Stimulated activated naive CD8-positive, alpha-beta T cell treated with anti-CD3 and anti-CD28 coated beads, Interleukin-15, amount 100 ng/mL, for 72 hours (primary cell): ENCODE measurements around the gene INKA1.
"Not testable (repeated sequence)": the region's sequence is repeated elsewhere in the genome, so short reads cannot be mapped to it uniquely, and the experiment has no call there.

Experiments used
- ATAC-seq: fragments of 150-1000 bp; cut with Tn5 transposase; 2 replicates; pipeline ENCODE4 v1.10.0; 2021; ENCODE audit warnings: mild to moderate bottlenecking, moderate library complexity
- DNase-seq, 2 donors: peaks; one replicate each; pipeline ENCODE4 v3.0.0; 2021 to 2022
- H3K27ac Mint-ChIP-seq, 2 donors: one replicate each; pipeline ENCODE4 v1.8.0; 2022; ENCODE audit warnings: mild to moderate bottlenecking in 2 of 2, mixed read lengths in 2 of 2, moderate library complexity in 2 of 2
- H3K27me3 Mint-ChIP-seq: one replicate; pipeline ENCODE4 v1.8.0; 2022; ENCODE audit warnings: mixed read lengths
- H3K4me1 Mint-ChIP-seq: one replicate; pipeline ENCODE4 v1.8.0; 2022; ENCODE audit warnings: mild to moderate bottlenecking, mixed read lengths
- H3K4me3 Mint-ChIP-seq, 2 donors: one replicate each; pipeline ENCODE4 v1.8.0; 2022; ENCODE audit warnings: mild to moderate bottlenecking in 2 of 2, mixed read lengths in 2 of 2, moderate library complexity in 1 of 2
- H3K9me3 Mint-ChIP-seq, 2 donors: one replicate each; pipeline ENCODE4 v1.8.0; 2022; ENCODE audit warnings: mixed read lengths in 2 of 2

The INKA1 gene

DNA sequence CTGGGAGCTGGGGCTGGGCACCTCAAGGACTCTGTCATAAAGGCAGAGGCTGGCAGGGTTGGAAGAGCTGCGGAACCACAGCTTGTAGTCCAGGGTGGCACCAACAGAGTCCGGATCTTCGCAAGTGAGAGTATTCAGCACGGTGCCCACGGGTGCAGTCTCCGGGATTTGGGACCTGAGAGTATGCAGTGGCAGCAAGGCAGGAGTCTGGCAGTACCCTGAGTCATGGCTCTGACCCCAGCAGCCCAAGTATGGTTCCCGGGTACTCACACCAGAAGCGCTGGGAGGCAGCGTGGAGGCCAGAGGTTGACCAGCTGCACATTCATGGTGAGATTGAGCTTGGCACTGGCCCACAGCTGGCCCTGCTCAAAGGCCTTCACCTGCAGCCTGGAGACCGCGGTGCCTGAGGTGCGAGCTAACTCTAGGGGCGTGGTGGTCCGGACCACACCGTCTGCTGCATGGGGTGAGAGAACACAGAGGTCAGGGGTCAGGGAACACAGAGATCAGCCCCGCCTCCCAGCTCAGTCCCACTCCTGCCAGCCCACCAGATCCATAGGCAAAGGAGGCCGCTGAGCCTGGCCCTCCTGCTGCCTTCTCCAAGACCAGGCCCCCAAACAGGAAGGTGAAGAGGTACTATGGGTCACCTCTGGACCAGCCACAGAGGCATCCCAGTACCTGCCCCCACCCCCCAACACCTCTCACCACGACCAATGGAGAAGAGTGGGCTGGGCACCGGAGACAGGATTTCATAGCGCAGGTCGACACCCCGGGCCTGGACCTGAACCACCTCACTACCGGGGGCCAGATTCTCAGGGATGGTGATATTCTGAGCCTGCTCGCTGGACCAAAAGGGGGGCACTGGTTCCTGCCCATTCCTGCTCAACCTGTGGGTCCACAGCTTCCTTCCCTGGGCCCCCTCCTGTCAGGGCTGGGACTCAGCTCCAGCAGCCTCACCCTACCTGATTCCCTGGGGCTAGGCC, 7.8 kb upstream of the INKA1 start:
- ATAC-seq: no peak
- Mint-ChIP-seq H3K27ac (no peak overlapping the region), H3K27me3 (no peaks in the 10 kb centered on the region), H3K4me1 (peaks cover 2% of the 10 kb centered on the region), H3K9me3 (no peaks in the 10 kb centered on the region), H3K4me3 (no peak overlapping the region)
- no peak for DNase-seq

DNA sequence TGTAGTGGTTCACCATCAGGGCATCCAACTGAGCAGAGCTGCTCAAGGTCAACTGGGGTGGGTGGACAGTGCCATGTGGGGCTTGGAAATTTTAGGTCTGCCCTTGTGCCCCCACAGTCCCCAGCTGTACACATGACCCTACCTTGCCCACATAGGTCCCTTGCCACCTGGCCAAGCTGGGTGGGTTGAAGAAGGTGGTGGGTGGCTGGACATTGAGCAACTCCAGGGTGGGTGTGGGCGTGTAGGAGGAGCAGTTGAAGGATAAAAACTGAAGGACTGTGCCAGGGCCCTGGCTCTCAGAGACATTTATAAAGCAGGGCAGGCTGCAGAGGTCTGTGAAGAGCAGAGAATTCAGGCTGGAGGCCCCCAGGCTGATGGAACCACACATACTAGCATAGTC, 4.0 kb upstream of the INKA1 start:
- Mint-ChIP-seq H3K4me3 (no peak overlapping the region), H3K27ac (no peak overlapping the region), H3K27me3 (peaks cover 22% of the 10 kb centered on the region), H3K4me1 (peaks cover 18% of the 10 kb centered on the region), H3K9me3 (no peaks in the 10 kb centered on the region)
- DNase-seq (no peak), ATAC-seq (no peak)

DNA sequence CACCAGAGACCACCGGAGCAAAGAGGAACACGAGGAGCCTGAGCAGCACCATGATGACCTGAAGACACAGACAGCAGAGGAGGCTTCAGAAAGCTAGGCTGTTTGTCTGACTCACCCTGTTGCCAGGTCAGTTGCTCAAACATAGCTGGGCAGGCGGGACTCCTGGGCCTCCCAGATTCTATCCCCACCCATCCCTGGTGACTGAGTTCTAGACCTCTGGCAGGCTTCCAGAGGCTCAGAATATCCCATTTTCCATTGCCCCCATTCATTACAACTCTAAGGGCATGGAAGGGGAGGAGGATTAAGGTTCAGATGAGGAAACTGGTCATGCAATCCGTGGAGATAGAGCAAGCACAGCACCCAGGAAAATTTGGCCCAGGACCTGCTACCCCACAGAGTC, 3.3 kb upstream of the INKA1 start, which contains the start of gene CDHR4:
Gene CDHR4, minus strand, starts transcription at position 113 of the 400 bp plus-strand sequence. Its CDS starts 61 bp downstream, at position 52.
- no peak for ATAC-seq
- Mint-ChIP-seq H3K27me3 (peaks cover 22% of the 10 kb centered on the region), H3K9me3 (no peaks in the 10 kb centered on the region), H3K4me1 (peaks cover 24% of the 10 kb centered on the region), H3K4me3 (no peak within 1 kb of the TSS), H3K27ac (peak within 1 kb of the TSS in 1 of 2 donors; percentile 29)
- DNase-seq: no peak

DNA sequence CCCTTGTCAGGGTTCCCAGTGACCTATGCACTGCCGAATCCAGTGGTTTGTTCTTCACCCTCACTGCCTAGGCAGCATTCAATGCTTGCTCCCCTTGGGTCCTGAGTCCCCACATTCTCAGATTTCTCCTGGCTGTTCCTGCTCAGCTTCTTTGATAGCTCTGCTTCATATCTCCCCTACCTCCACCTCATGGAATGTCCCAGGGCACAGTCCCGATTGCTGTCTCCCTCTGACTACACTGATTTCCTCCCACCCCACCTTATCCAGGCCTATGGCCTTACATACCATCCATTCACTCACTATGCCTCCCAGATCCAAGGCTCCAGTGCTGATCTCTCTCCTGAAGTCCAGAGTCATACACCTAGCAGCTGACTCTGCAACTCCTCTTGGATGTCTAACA, 1.9 kb upstream of the INKA1 start:
- H3K4me1 Mint-ChIP-seq: peaks cover 38% of the 10 kb centered on the region
- no peak overlapping the region for H3K4me3 Mint-ChIP-seq
- H3K27ac Mint-ChIP-seq: no peak overlapping the region
- no peaks in the 10 kb centered on the region for H3K9me3 Mint-ChIP-seq
- H3K27me3 Mint-ChIP-seq: peaks cover 22% of the 10 kb centered on the region
- ATAC-seq (no peak), DNase-seq (no peak)

DNA sequence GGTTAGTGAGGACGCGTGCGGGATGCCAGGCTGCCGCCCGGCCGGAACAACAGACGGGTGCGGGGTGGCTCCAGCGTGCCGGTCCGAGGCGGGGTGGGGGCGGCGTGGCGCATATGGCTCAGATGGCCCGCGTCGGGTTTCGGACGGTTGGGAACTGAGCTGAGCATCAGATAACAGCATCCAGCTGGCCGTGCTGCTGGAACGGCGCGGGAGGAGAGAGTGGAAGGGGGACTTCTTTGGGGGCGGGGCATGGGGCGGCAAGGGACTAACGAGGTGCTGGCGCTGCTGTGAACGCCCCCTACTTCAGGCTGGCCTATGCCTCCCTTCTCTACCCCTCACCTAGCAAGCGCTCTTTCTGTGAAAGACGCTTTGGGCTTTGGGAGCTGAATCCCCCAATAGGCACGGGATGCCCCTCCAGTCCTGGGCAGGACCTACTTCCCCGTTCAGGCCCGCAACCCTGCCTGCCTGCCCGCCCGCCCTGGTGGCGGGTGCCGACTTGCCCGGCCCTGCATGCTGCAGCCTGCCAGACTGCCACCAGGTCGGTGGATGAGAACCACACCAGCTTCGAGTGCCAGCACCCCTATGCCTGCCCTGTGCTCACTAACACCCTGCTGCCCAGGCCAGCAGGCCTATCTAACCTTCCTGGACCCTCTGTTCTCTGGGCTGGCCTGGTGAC, 542 bp downstream of the INKA1 start:
- H3K27me3 Mint-ChIP-seq: peaks cover 22% of the 10 kb centered on the region
- H3K4me3 Mint-ChIP-seq: peak overlapping the region; percentile 84
- DNase-seq: peak; percentile 58 to 66
- H3K9me3 Mint-ChIP-seq: no peaks in the 10 kb centered on the region
- peak; percentile 45 for ATAC-seq
- peak overlapping the region in 1 of 2 donors; percentile 75 for H3K27ac Mint-ChIP-seq
- H3K4me1 Mint-ChIP-seq: peaks cover 63% of the 10 kb centered on the region

DNA sequence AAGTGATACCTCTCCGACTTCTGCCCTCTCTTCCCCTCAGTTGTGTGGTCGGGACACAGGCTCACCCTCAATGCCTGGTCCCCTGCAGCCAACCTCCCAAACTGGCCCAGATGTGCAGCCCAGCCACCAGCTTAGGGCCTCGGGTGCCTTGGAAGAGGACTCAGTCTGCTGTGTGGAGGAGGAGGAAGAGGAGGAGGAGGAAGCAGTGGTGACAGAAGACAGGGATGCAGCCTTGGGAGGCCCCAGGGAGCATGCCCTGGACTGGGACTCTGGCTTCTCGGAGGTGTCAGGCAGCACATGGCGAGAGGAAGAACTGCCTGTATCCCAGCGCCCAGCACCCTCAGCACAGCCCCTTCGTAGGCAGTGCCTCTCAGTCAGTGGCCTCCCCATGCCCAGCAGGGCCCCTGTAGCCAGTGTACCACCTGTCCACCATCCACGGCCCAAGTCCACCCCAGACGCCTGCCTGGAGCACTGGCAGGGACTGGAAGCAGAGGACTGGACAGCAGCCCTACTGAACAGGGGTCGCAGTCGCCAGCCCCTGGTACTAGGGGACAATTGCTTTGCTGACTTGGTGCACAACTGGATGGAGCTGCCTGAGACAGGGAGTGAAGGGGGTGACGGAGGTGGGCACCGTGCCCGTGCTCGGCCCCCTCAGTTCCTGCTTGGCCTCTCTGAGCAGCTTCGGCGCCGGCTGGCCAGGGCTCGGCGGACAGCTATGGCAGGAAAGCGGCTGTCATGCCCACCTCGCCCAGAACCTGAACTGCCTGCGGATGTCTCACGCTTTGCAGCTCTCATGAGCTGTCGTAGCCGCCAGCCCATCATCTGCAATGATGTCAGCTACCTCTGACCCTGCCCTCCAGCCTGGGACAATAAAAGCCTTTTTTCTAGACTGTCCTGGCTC, 1.3 kb downstream of the INKA1 start:
- peaks cover 67% of the 10 kb centered on the region for H3K4me1 Mint-ChIP-seq
- H3K27ac Mint-ChIP-seq: peak overlapping the region in 1 of 2 donors; percentile 69
- H3K9me3 Mint-ChIP-seq: no peaks in the 10 kb centered on the region
- peak overlapping the region; percentile 84 for H3K4me3 Mint-ChIP-seq
- peaks cover 22% of the 10 kb centered on the region for H3K27me3 Mint-ChIP-seq
- peak in 1 of 2 donors; percentile 18 for DNase-seq
- no peak for ATAC-seq

DNA sequence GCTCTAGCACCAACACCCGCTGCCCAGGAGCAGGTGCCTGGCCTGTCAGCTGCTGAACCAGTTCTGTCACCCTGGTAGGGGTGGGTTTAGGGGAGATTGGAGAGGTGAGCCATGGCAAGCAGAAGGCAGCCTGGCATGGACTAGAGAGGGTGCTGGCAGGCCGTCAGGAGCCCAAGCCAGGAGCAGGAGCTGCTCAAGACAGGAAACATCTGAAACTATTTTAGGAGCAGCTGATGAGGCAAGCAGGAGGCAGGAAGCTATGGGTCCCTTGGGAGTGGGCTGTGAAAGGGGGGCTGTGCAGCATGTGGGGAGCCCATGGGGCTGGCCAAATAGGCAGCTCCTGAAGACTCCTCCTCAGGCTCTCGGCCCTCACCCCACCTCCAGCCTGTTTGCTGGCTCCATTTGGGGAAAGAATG, 2.3 kb downstream of the INKA1 start:
- H3K9me3 Mint-ChIP-seq: no peaks in the 10 kb centered on the region
- DNase-seq (no peak), ATAC-seq (no peak)
- peaks cover 22% of the 10 kb centered on the region for H3K27me3 Mint-ChIP-seq
- peak overlapping the region in 1 of 2 donors; percentile 81 for H3K27ac Mint-ChIP-seq
- H3K4me1 Mint-ChIP-seq: peaks cover 72% of the 10 kb centered on the region
- peak overlapping the region; percentile 2 to 76 for H3K4me3 Mint-ChIP-seq

DNA sequence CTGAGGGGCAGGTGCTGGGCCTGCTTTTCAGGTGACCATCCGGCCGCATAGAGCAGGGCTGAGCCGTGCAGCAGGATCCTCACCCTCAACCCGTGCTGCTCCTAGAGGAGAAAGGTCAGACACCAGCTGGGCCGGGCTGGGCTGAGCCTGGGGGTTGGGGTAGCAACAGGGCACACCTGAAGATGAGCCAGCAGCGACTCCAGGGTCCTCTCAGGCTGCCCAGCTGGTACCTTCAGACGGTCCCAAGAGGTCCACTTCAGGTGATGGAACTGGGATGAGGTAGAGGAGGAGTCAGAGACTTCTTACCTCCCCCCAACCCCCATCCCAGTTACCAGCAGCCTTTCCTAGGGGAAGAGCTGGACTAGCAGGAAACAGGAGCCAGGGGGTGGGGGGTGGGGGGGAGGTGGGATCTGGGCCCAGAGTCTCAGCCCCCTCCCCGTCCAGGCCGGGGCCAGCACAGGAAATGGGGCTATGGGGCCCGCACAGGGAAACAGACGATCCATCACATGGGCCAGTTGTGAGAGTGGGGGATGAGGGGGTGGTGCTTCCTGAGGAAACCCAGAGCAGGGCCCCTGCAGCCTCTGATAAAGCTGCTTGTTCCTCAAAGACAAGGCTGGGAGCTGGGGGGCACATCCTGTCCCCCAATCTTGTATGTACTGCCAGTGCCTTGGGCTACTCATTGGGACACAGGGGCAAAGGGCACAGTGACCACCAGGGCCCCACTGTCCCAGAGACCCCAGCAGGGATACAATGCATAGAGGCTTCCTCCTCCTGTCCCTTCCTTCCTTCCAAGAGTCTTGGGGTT, 3.0 kb downstream of the INKA1 start:
- Mint-ChIP-seq H3K9me3 (no peaks in the 10 kb centered on the region), H3K27me3 (peaks cover 17% of the 10 kb centered on the region), H3K4me3 (peak overlapping the region; percentile 53 to 76), H3K27ac (peak overlapping the region in 1 of 2 donors; percentile 78), H3K4me1 (peaks cover 76% of the 10 kb centered on the region)
- ATAC-seq (peak; percentile 45), DNase-seq (peak; percentile 23 to 43)

DNA sequence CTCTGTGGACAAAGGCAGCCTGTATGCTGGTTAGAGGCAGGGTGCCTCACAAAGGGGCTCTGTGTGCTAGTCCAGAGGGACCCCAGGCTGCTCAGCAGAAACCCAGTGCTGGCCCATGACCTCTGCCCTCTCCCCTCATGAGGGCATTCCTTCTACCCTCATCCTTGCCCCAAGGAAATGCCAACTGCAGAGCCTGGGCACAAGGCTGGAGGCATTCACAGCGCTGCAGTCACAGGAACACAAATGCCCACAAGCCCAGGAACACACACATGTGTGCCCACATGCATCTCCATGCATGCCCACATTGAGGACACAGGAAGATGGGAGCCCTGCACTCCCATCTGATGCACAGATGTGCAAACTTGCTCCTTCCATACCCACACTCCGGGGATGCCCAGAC, 3.8 kb downstream of the INKA1 start:
- Mint-ChIP-seq H3K4me3 (peak overlapping the region in 1 of 2 donors; percentile 66), H3K27ac (peak overlapping the region in 1 of 2 donors; percentile 11), H3K9me3 (no peaks in the 10 kb centered on the region), H3K27me3 (peaks cover 10% of the 10 kb centered on the region), H3K4me1 (peaks cover 79% of the 10 kb centered on the region)
- ATAC-seq (no peak), DNase-seq (no peak)

DNA sequence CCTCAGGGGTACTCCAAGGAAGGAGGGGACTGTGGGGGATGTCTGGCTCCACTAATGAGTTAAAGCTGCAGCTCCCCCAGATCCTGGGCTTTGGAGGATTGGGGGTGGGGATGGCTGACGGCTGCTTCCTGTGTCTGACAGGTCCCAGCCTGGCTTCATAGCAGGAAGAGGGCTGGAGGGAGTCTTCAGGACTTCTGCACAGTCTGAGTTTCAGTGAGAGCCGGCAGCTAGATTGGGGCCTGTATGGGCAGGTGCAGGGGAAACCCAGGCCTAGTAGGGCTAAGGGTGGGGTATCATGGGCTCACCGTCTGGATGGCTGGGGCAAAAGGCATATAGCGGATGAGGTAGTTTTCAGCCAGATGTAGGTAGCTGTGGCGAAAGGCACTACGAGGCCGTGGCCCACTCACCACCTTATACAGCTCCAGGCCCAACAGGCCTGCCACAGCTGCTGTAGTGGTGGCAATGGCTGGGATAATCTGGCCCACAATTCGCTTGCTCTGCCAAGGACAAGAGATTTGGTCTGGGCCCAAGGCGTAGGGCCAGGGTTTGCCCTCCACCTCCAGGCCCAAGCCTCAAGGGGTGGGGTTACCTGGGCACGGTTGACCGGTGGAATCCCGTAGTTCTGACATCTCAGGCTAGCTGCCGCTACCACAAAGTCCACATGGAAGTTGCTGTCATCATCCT, 4.5 kb downstream of the INKA1 start:
- no peaks in the 10 kb centered on the region for H3K9me3 Mint-ChIP-seq
- peak overlapping the region; percentile 59 to 92 for H3K27ac Mint-ChIP-seq
- ATAC-seq (no peak), DNase-seq (no peak)
- H3K27me3 Mint-ChIP-seq: peaks cover 2% of the 10 kb centered on the region
- no peak overlapping the region for H3K4me3 Mint-ChIP-seq
- H3K4me1 Mint-ChIP-seq: peaks cover 79% of the 10 kb centered on the region

DNA sequence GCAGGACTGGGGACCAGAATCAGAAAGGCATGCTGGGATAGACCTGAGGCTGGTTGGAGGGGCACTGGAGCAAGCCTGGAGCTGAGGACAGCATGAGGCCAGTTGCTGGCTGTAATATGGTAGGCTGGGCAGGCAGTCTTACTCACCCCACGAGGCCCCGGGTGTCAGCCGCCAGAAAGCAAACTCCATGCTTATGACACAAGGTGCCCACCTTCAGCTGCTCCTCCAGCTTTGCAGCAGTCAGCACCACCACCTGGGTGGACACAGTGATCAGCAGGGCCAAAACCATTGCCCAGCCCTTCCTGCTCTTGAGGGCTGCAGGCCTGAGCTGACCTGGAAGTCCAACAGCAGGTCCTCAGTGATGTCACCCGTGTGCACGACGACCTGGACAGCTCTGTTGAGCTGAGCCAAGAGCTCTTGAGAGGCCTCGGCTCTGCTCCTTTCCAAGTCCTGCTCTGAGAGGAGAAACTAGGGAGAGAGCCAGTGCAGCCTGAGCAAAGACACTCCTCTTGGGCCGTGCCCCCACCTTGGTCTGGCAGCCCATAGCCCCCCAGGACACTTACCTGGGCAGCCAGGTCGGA, 9.9 kb downstream of the INKA1 start:
- no peaks in the 10 kb centered on the region for H3K9me3 Mint-ChIP-seq
- no peaks in the 10 kb centered on the region for H3K27me3 Mint-ChIP-seq

DNA sequence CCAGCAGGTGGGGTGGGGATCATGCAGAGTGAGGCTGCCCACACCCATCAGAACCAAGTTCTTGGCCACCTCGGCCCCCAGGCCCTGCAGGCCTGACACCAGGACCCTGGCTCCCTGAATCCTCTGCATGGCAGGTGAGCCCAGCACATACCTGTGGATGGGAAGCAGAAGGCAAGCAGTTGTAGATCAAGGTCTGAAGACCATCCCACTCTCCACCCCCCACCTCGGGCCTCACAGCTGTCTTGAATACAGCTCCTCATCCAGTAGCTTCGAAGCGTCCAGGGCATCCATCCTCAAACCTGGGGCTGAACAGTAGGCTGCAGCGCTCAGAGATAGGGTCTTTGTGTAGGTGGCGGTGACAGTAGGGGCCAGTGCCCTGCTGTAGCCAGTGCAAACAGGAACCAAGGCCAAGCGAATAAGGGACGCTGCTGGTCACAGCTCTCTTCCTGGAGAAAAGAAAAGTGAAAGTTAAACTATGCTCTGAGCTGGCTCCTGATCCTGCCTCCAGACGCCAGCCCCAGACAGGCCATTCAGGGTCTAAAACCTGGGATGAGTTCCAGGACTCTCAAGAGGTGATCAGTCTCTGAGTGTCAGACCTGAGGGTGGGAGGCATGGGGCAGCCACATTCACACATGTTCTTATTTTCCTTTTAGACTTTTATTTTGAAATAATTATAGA, 10.6 kb downstream of the INKA1 start, which contains the start of gene UBA7:
Gene UBA7, minus strand, starts transcription at position 457 of the 678 bp plus-strand sequence. Its CDS starts 166 bp downstream, at position 291.
- Mint-ChIP-seq H3K4me3 (peak within 1 kb of the TSS; percentile 97), H3K4me1 (peaks cover 44% of the 10 kb centered on the region), H3K27me3 (no peaks in the 10 kb centered on the region), H3K9me3 (no peaks in the 10 kb centered on the region), H3K27ac (peak within 1 kb of the TSS; percentile 97 to 99)
- ATAC-seq: peak; percentile 86
- peak; percentile 23 to 44 for DNase-seq

More for the DNA sequence above, 9.9 kb downstream of the INKA1 start:
- peaks cover 51% of the 10 kb centered on the region for H3K4me1 Mint-ChIP-seq
- DNase-seq (no peak), ATAC-seq (peak; percentile 33)
- peak overlapping the region; percentile 97 for H3K4me3 Mint-ChIP-seq
- H3K27ac Mint-ChIP-seq: peak overlapping the region; percentile 97 to 99

DNA sequence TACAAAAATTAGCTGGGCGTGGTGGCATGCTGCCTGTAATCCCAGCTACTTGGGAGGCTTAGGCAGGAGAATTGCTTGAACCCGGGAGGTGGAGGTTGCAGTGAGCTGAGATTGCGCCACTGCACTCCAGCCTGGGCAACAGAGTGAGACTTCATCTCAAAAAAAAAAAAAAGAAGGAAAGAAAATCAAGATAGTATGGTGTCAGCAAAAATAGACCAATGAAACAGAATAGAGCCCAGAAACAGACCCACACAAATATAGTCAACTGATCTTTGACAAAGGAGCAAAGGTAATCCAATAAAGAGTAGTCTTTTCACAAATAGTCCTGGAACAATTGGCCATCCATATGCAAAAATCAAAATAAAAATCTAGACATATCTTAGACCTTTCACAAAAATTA, 20.1 kb downstream of the INKA1 start:
- not testable (repeated sequence) for DNase-seq, H3K27me3 Mint-ChIP-seq, H3K9me3 Mint-ChIP-seq, H3K27ac Mint-ChIP-seq, H3K4me1 Mint-ChIP-seq, H3K4me3 Mint-ChIP-seq, ATAC-seq
